KMS-11 (cell line): ENCODE results near the gene PRDM15.

Source experiments
- H2AFZ ChIP-seq: fragments of 200-600 bp; sonication (generic); 2 replicates; pipeline ENCODE4 v1.6.1; 2016; ENCODE audit warnings: antibody characterized with exemption, mixed run types, low read depth
- H3K27ac ChIP-seq: fragments of 200-600 bp; sonication (generic); 2 replicates; pipeline ENCODE4 v1.6.1; 2016; ENCODE audit warnings: mild to moderate bottlenecking, mixed run types
- H3K27me3 ChIP-seq: fragments of 200-600 bp; sonication (generic); 2 replicates; pipeline ENCODE4 v1.6.1; 2017; ENCODE audit warnings: mild to moderate bottlenecking, low read depth, mixed run types, moderate library complexity; ENCODE audit not compliant: insufficient read depth
- H3K36me3 ChIP-seq: fragments of 200-600 bp; sonication (generic); 2 replicates; pipeline ENCODE4 v1.6.1; 2017; ENCODE audit warnings: mild to moderate bottlenecking, mixed run types; ENCODE audit not compliant: insufficient read depth
- H3K4me1 ChIP-seq: fragments of 200-600 bp; sonication (generic); 2 replicates; pipeline ENCODE4 v1.6.1; 2016; ENCODE audit warnings: mild to moderate bottlenecking, low read depth, mixed run types; ENCODE audit not compliant: poor library complexity, severe bottlenecking
- H3K4me2 ChIP-seq: fragments of 200-600 bp; sonication (generic); 2 replicates; pipeline ENCODE4 v1.7.0; 2016; ENCODE audit warnings: mild to moderate bottlenecking, mixed run types
- H3K4me3 ChIP-seq: fragments of 200-600 bp; sonication (generic); IDR thresholded peaks from 2 replicates; pipeline ENCODE4 v1.6.1; 2017; ENCODE audit warnings: low read depth, low read length, mixed read lengths; ENCODE audit not compliant: insufficient read depth
- H3K79me2 ChIP-seq: fragments of 200-600 bp; sonication (generic); 2 replicates; pipeline ENCODE4 v1.6.1; 2016; ENCODE audit warnings: low read depth, mixed run types; ENCODE audit not compliant: insufficient read depth
- H3K9ac ChIP-seq: fragments of 200-600 bp; sonication (generic); 2 replicates; pipeline ENCODE4 v1.6.1; 2016; ENCODE audit warnings: mild to moderate bottlenecking, mixed run types
- H4K20me1 ChIP-seq: fragments of 200-600 bp; sonication (generic); 2 replicates; pipeline ENCODE4 v1.6.1; 2016; ENCODE audit warnings: mild to moderate bottlenecking, mixed run types; ENCODE audit not compliant: insufficient read depth
- TF ChIP-seq, protein P1 (sequence below): fragments of 200-600 bp; sonication (generic); conservative IDR thresholded peaks from 2 replicates; pipeline ENCODE4 v1.6.1; 2017; ENCODE audit warnings: low read depth, mild to moderate bottlenecking, antibody characterized with exemption, low read length, moderate library complexity, mixed read lengths

Gene PRDM15

DNA sequence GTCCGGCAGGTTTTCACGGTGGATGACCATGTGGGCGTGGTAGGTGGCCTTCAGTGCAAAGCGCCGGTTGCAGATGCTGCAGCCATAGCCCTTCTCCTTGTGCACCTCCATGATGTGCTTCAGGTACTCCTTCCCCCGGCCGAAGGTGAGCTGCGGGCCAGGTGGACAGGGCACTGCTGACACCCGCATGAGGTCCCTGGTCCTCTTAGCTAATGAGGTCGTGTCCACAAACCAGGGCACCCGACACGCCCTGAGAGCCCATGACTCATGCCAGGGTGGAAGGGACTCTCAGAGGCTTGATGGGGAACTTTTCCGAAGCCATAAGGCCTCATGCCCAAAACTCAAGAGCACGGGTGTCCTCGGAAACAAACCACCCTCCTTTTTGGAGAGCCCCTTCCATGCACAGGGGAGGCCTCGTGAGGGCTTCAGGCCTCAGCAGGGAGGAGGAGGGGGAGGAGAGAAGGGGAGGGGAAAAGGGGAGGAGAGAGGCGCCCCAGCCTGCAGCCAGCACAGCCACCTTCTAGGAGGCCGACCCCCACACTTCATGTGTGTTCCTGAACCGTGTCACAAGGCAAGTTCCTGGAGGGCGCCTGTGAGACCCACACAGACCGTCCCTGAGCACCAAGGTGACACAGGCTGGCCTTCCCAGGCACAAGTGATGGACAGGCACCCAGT lies 57.9 kb downstream of the PRDM15 start:
- Histone ChIP-seq H3K27me3 (no peaks in the 10 kb centered on the region), H3K27ac (no peak overlapping the region), H3K4me3 (no peak overlapping the region), H4K20me1 (no peaks in the 10 kb centered on the region), H3K9ac (no peak overlapping the region), H2AFZ (no peak overlapping the region), H3K4me2 (no peak overlapping the region), H3K79me2 (no peaks in the 10 kb centered on the region), H3K4me1 (no peaks in the 10 kb centered on the region), H3K36me3 (no peaks in the 10 kb centered on the region)
- TF ChIP-seq, protein P1, sequence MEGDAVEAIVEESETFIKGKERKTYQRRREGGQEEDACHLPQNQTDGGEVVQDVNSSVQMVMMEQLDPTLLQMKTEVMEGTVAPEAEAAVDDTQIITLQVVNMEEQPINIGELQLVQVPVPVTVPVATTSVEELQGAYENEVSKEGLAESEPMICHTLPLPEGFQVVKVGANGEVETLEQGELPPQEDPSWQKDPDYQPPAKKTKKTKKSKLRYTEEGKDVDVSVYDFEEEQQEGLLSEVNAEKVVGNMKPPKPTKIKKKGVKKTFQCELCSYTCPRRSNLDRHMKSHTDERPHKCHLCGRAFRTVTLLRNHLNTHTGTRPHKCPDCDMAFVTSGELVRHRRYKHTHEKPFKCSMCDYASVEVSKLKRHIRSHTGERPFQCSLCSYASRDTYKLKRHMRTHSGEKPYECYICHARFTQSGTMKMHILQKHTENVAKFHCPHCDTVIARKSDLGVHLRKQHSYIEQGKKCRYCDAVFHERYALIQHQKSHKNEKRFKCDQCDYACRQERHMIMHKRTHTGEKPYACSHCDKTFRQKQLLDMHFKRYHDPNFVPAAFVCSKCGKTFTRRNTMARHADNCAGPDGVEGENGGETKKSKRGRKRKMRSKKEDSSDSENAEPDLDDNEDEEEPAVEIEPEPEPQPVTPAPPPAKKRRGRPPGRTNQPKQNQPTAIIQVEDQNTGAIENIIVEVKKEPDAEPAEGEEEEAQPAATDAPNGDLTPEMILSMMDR, result no peak

DNA sequence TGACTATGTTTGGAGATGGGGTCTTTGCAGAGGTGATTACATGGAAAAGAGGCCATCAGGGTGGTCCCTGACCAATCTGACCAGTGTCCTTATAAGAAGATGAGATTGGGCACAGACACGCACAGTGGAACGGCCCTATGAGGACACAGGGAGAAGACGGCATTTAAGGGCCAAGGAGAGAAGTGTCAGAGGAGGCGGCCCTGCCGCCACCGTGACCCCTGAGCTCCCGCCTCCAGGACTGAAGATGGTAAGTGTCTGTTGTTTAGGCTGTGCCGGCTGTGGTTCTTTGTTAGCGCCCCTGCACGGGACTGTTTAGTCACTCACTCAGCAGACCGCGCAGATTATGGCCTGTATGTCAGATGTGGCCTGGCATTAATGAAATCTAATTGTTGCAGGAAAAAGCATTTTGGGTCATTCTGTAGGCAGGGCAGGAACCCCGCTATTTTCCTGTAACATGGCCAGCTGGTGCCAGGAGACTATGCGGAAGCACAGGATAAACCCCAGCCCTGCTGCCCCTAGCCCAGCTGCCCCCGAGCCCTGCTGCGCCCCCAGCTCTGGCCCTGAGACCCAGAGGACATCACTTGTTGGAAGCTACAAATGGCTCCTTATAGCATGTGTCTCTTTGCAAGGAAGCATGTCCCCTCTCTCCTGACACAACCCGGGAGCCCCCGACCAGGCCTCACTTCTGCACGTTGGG lies 58.6 kb downstream of the PRDM15 start:
- Histone ChIP-seq H3K4me2 (no peak overlapping the region), H4K20me1 (no peaks in the 10 kb centered on the region), H3K27me3 (no peaks in the 10 kb centered on the region), H3K4me3 (no peak overlapping the region), H3K4me1 (no peaks in the 10 kb centered on the region), H3K79me2 (no peaks in the 10 kb centered on the region), H2AFZ (no peak overlapping the region), H3K36me3 (no peaks in the 10 kb centered on the region), H3K9ac (no peak overlapping the region), H3K27ac (no peak overlapping the region)
- TF ChIP-seq, protein P1, result no peak

DNA sequence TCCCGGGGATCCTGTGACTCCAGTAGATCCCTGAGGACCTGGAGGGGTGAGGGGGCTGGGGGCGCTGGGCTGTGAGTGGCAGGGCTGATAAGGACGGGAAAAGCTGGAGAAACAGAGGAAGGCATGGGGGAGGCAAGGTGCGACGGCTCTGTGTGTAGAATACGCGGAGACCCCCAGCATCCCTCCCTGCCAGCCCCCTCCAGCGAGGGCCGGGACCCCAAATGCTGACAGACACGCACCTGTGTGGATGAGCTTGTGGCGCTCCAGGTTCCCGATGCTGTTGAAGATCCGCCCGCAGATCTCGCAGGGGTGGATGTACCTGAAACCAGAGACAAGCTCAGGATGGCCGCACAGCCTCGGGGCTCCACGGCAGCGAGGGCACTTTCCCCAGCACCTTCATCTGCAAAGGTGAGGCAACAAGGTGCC lies 59.3 kb downstream of the PRDM15 start:
- Histone ChIP-seq H3K4me1 (no peaks in the 10 kb centered on the region), H3K27me3 (no peaks in the 10 kb centered on the region), H3K9ac (no peak overlapping the region), H3K79me2 (no peaks in the 10 kb centered on the region), H3K4me2 (no peak overlapping the region), H3K36me3 (no peaks in the 10 kb centered on the region), H3K4me3 (no peak overlapping the region), H2AFZ (no peak overlapping the region), H4K20me1 (no peaks in the 10 kb centered on the region), H3K27ac (no peak overlapping the region)
- TF ChIP-seq, protein P1, result no peak

DNA sequence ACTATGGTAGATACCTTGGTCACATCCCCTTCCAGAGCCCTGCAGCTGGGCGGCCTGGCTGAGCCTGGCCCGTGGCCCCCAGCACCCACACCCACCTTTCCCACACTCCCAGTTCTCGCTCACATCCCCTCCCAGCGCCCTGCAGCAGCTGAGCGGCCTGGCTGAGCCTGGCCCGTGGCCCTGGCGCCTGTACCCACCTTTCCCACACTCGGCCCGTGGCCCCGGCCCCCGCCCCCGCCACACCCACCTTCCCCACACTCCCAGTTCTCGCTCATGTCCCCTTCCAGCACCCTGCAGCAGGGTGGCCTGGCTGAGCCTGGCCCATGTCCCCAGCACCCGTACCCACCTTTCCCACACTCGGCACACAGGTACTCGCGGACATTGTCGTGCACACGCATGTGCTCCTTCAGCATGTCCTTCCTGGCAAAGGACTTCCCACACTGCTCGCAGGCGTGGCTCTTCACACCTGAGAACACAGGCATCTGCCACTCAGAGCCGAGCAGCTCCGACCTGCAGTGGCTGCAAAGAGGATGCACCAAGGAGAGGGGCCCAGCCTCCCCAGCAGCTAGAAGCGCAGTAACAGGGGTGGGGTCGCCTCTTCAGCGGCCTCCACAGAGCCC lies 59.8 kb downstream of the PRDM15 start:
- Histone ChIP-seq H3K27ac (no peak overlapping the region), H3K4me1 (no peaks in the 10 kb centered on the region), H3K4me3 (no peak overlapping the region), H3K4me2 (no peak overlapping the region), H3K36me3 (no peaks in the 10 kb centered on the region), H3K79me2 (no peaks in the 10 kb centered on the region), H3K9ac (no peak overlapping the region), H3K27me3 (no peaks in the 10 kb centered on the region), H2AFZ (no peak overlapping the region), H4K20me1 (no peaks in the 10 kb centered on the region)
- TF ChIP-seq, protein P1, result no peak
